ENCODE results near the gene SUMF2.
"Not testable (repeated sequence)": the region's sequence is repeated elsewhere in the genome, so short reads cannot be mapped to it uniquely, and the experiment has no call there.

SUMF2 gene

DNA sequence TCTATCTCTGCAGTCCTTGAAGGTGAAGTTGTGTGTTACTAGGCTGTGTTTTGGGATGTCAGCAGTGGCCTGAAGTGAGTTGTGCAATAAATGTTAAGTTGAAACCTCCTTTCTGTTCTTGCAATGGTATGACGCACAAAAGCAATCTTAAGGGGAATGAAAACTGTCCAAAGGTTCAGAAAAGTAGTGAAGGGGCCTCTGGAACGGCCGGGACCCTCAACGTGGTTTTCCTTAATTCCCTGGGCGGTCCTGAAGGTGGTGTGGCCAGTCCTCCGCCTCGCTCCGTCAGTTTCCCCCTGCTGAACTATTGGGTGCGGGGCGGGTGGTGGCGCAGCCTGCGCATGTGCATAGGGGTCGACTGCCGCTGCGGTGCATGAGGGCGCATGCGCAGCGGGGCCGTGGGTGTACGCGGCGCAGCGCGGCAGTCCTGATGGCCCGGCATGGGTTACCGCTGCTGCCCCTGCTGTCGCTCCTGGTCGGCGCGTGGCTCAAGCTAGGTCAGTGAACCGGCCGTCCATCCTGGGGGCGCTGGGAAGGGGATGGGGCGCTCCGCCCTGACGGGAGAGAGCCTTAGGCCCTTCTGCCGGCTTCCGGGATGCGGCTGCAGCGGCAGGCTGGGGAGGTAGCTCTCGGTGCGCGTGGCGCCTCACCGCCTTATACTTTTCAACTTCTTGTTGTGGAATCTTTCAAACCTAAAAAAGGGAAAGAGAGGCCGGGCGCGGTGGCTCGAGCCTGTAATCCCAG lies at the start of gene SUMF2:
TSS of gene SUMF2 (plus strand) at position 405 of the 744 bp plus-strand sequence. CDS start at position 431, 26 bp downstream.
- peak; percentile 89 for DNase-seq (ENCODE audit: low spot score)

DNA sequence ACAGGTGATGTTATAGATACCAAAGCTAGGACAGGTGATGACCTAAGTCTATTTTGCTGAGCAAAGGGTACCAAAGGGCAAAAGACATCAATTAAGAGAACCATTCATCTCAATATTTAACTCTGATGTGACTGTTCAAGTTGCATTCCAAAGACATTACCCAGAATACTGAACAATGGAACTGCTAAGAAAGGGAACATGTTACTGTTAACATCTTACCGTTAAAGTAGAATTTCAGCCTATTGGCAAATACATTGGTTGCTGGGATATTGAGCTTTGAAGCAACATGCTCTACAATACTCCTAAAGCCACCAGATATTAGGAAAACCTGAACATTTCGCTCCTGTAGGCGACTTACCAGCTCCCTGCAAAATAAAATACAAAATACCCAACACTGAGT lies 47.1 kb upstream of the SUMF2 start:
- not testable (repeated sequence) for DNase-seq (ENCODE audit: low spot score)

DNA sequence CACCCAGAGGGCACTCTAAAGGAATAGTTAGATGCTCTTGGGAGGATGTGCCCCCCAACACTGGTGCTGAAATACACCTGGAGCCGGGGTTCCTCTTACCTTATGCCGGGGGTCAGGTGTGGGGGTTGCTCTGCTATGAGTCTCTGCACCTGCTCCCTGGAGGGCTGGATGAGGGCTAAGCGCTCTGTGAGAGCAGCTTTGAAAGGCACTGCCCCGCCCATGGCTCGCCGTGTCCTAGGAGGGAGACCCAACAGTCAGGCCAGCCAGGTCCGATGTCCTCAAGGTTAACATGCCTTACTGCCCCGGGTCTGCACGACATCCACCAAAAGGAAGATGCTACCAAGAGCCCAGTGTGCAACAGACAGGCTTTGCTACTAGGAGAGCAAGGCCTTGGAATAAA lies 44.6 kb upstream of the SUMF2 start:
- no peak for DNase-seq (ENCODE audit: low spot score)

DNA sequence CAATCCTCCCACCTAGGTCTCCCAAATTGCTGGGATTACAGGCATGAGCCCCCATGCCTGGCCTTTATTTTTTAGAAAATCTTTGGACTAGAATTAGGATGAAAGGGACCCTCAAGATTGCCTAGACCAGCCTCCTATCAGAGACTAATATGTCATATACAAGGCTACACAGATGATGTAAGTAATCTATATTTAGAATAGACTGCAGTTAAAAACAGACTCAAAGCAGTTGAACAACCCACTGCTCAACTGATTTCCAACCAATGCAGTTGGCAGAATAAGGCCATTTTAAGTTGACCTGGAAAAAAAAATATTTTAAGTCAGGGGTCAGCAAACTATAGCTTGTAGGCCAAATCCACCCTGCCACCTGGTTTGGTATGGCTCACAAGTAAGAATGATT lies 40.6 kb upstream of the SUMF2 start:
- DNase-seq (ENCODE audit: low spot score), result no peak

DNA sequence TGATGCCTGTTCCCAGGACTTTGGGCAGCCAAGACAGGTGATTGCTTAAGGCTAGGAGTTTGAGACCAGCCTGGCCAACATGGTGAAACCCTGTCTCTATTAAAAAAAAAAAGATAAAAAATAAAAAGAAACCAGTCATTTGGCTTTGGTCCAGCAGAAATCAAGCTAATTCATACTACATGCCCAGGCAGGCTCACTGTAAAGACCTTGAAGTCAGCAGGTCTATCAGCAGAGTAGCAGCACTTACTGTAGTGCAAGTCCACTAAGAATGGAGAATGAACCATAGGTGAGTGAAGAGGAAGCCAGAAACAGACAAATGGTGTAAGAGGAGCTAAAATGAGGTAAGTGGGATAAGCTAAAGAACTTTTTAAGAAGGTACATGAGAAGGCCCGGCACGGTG lies 37.5 kb upstream of the SUMF2 start:
- DNase-seq (ENCODE audit: low spot score), result no peak

DNA sequence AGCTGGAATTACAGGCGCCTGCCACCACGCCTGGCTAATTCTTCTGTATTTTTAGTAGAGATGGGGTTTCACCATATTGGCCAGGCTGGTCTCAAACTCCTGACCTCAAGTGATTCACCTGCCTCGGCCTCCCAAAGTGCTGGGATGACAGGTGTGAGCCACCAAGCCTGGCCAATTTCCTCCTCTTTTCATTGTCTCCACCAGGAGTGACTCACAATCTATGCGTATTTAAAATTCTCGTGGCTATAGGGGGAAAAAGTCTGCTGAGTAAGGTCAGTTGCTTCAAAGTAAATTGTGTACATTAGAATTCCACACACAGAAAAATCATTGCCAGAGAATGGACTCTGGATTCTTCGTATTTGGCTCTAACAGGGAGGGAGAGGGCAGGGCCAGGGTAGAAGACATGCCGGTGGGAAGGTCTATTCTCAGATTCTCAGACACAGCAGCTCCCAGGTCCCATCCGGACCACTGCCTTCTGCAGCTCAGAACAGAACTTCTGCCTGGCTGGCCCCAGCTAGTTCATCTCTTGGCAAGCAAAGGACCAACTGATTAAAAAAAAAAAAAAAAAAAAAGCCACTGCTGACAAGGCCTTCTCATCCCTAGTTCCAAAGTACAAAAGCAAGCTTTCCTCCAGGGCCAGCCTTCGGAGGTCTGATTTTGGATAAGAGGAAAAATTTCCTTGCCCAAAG lies 35.0 kb upstream of the SUMF2 start:
- no peak for DNase-seq (ENCODE audit: low spot score)

DNA sequence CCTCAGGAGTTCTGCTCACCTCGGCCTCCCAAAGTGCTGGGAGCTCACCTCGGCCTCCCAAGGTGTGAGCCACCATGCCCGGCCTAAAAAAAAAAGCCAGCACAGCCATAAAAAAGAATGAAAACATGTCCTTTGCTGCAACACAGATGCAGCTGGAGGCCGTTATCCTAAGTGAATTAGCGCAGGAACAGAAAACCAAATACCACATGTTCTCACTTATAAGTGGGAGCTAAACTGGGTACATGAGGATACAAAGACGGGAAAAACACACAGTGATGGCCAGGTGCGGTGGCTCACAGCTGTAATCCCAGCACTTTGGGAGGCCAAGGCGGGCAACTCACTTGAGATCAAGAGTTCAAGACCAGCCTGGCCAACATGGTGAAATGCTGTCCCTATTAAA lies 33.7 kb upstream of the SUMF2 start:
- no peak for DNase-seq (ENCODE audit: low spot score)

DNA sequence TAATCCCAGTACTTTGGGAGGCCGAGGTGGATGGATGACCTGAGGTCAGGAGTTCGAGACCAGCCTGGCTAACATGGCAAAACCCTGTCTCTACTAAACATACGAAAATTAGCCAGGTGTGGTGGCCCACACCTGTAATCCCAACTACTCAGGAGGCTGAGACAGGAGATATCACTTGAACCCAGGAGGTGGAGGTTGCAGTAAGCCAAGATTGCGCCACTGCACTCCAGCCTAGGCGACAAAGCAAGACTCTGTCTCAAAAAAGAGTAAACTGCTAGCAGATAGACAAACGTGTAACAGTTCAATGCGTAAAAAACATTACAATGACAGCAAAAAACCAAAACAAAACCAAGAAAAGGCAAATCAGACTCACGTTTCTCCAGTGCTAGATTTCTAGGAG lies 32.5 kb upstream of the SUMF2 start:
- not testable (repeated sequence) for DNase-seq (ENCODE audit: low spot score)

DNA sequence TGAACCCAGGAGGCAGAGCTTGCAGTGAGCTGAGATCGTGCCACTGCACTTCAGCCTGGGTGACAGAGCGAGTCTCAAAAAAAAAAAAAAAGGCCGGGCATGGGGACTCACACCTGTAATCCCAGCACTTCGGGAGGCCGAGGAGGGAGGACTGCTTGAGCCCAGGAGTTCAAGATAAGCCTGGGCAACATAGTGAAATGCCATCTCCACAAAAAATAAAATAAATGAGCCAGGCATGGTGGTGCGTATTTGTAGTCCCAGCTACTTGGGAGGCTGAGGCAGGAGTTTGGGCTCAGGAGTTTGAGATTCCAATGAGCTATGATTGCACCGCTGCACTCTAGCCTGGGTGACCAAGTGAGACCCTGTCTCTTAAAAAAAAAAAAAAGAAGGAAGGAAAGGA lies 31.5 kb upstream of the SUMF2 start:
- not testable (repeated sequence) for DNase-seq (ENCODE audit: low spot score)

DNA sequence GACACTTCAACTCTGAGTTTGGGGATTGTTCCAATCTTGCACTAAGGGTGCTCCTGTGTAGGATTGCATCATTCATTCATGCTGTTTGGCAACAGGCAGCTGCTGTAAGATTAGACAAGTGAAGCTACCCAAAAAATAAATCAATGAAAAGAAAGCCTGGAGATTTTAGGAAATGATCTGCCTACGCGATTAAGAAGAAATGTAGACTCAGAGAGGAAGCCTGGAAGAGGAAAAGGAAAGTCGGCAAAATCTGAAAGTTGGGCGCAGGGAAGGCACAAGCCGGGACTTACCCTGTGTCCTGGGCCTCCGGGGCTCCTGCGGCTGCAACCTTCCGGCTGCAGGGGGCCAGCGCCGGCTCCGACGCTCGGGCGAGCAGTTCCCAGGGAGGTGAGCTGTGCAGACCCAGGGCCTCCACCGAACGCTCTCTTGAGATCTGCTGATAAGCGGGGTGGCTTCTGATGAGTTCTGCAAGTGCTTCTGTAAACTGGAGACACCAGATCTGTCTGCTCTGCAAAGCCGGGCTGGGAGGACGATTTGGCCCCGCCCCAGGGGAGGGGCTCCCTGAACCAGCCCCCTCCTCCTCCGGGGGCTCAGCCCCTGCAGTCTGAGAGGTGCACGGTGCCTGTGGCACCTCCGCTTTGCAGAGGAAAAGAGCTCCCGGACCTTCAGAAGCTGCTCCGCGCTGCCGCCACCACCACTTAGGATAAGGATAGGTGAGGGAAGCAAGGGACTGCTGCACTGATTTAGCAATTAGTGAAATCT lies 30.2 kb upstream of the SUMF2 start:
- DNase-seq (ENCODE audit: low spot score), result peak; percentile 83

DNA sequence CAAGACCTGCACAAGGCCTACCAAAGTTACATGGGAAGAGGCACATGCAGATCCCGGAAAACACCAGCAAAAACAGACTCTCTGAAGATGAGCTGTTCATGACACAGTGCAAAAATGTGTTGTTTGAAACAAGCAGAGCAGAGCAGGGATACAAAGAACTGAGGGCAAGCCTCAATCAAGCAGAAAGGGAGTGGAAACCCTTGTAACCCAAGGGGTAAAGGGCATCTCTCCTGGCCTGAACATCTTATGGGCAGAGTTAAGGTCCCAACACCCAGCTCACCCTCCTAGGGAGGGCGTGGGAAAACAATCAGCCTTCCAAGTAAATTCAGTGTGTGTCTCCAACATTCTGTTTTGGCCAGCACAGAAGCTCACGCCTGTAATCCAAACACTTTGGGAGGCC lies 23.4 kb upstream of the SUMF2 start:
- no peak for DNase-seq (ENCODE audit: low spot score)

DNA sequence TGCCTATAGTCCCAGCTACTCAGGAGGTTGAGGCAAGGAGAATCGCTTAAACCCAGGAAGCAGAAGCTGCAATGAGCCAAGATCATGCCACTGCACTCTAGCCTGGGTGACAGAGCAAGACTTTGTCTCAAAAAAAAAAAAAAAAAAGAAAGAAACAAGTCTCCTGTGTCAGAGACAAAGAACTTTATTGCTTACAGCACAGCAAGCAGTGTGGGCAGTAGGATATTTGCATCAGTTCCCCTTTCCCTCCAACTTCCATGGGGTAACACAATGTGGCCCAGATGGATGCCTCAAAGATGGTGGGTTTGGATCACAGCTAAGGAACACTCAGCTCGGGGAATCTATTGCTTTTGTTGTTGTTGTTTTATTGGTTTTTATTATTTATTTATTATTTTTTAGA lies 18.3 kb upstream of the SUMF2 start:
- DNase-seq (ENCODE audit: low spot score), result not testable (repeated sequence)

DNA sequence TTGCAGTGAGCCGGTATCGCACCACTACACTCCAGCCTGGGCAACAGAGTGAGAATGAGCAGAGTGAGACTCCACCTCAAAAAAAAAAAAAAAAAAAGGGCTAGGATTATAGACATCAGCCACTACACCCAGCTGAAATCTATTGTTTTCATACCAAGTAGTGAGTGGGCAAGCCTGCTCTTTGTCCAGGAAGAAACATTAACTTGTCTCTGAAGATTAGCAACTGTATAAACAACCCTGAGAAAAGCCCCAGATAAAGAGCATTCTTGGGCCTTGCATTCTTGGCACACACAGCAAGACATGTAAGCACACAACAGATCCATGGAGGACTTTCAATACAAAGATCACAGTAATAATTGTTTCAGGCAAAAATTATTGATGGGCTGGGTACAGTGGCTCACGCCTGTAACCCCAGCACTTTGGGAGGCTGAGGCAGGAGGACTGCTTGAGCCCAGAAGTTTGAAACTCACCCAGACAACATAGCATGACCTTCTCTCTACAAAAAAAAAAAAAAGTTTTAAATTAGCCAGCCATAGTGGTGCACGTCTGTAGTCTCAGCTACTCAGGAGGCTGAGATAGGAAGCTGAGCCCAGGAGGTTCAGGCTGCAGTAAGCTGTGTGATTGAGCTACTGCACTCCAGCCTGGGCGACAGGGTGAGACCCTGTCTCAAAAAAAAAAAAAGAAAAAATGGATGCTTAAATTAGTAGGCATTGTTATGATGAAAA lies 17.2 kb upstream of the SUMF2 start:
- no peak for DNase-seq (ENCODE audit: low spot score)

DNA sequence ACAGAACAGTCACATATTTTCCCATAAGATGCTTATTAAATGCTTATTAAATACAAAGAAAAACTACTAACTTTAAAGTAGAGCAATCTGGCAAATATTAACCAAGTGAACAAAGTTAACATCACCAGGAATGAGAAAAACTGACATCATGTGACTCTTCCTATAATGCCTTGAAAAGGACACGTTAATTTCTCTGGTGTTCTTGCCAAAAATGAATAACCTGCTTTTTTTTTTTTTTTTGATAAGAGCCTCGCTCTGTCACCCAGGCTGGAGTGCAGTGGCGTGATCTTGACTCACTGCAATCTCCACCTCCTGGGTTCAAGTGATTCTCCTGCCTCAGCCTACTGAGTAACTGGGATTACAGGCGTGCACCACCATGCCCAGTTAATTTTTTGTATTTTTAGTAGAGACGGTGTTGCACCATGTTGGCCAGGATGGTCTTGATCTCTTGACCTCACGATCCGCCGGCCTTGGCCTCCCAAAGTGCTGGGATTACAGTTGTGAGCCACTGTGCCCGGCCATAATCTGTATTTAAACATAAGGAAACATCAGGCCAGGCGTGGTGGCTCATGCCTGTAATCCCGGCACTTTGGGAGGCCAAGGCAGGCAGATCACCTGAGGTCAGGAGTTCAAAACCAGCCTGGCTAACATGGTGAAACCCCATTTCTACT lies 16.5 kb upstream of the SUMF2 start:
- not testable (repeated sequence) for DNase-seq (ENCODE audit: low spot score)

DNA sequence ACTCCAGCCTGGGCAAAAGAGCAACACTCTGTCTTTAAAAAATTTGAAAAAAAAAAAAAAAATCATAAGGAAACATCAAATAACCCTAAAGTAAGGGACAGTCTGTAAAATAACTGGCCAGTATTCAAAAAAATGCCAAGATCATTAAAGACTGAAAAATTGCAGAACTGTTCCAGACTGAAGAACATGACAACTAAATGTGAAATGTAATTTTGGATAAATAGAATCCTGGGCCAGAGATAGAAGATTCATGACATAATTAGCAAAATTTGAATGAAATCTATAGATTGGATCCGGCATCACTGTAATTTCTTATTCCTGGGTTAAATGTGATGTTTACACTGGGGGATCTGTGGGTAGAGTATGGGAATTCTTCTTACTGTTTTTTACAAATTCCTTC lies 15.8 kb upstream of the SUMF2 start:
- no peak for DNase-seq (ENCODE audit: low spot score)

DNA sequence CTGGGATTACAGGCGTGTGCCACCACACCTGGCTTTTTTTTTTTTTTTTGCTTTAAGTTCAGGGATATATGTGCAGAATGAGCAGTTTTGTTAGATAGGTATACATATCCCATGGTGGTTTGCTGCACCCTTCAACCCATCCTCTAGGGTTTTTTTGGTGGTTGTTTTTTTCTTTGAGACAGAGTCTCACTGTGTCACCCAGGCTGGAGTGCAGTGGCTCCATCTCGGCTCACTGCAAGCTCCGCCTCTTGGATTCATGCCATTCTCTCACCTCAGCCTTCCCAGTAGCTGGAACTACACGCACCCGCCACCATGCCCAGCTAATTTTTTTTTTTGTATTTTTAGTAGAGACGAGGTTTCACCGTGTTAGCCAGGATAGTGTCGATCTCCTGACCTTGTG lies 15.3 kb upstream of the SUMF2 start:
- DNase-seq (ENCODE audit: low spot score), result peak; percentile 11

DNA sequence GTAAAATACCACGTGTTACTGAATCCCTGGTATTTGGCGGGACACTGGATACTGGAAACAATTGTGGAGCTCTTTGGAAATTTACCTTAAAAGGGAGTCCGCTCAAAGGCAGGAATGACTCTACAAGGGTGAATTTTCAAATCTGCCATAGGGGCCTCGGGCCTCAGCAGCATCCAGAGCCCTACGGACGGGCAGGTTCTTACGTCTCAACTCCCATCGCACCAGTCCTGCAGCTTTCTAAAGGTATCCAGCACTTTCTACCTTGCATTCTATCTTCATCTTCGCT lies 13.1 kb upstream of the SUMF2 start:
- no peak for DNase-seq (ENCODE audit: low spot score)

DNA sequence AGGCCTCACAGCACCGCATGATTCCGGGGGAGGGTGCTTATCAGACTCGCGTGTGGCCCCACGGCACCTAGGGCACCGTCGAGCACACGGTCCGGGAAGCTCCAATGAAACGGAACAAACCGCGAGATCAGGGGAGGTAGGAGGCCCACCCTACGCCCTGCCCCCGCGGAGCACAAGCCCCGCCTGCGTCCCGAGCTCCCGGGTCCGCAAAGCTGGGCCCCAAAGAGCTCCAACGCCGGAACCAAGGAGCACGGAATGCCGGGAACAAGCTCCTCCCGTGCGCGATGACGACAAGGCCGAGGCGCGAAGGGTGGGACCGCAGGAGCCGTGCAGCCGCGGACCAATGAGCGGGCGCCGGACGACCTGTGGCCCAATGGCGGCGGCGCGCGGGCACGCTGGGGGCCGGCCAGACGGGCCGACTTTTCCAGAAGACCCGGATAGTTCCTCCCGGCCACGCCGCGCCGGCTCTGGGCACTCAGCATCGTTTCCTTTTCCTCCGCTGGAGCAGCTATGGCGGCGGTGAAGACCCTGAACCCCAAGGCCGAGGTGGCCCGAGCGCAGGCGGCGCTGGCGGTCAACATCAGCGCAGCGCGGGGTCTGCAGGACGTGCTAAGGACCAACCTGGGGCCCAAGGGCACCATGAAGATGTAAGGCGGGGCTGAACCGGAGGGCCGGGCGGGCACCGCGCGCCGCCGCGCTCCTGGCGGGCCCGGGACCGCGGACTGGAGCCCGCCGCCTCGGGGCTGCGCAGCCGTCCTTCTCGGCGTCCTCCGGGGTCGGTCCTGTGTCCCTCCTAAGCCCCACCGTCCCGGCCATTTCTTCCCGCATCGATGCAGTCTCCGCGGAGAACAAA lies 12.5 kb upstream of the SUMF2 start, which contains the start of the genes CCT6A and PSPH:
TSS of gene CCT6A (plus strand) at position 427 of the 853 bp plus-strand sequence. CDS start at position 511, 84 bp downstream.
TSS of gene PSPH (minus strand) at position 106 of the 853 bp plus-strand sequence. CDS start 30,232 bp downstream, outside the sequence.
- DNase-seq (ENCODE audit: low spot score), result peak; percentile 97

DNA sequence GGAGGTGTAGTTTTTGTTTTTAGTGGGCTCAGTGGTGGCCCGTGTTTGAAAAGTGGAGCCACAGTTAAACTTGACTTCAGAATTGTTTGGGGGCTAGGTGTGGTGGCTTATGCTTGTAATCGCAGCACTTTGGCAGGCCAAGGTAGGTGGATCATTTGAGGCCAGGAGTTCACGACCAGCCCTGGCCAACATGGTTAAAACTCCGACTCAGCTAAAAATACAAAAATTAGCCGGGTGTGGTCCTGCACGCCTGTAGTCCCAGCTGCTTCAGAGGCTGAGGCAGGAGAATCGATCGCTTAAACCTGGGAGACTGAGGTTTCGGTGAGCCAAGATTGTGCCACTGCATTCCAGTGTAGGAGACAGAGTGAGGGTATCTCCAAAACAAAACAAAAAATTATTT lies 10.7 kb upstream of the SUMF2 start:
- DNase-seq (ENCODE audit: low spot score), result no peak

DNA sequence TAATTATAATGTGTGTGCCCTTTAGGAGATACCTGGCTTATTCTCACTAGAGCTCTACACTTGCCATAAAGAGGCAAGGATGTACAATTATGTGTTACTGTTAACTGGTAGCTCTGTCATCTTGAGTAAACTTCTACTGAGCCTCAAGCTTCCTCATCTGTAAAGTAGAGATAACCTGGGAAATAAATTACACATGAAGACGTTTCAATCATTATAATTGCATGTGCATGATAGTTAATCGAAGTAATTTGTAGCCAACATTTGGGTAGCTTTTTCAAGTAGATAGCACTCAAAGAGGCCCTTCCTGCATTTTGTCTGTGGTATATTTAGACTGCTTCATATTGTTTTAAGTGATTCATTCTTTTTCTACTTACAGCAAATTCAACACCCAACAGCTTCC lies 10.1 kb upstream of the SUMF2 start:
- no peak for DNase-seq (ENCODE audit: low spot score)

DNA sequence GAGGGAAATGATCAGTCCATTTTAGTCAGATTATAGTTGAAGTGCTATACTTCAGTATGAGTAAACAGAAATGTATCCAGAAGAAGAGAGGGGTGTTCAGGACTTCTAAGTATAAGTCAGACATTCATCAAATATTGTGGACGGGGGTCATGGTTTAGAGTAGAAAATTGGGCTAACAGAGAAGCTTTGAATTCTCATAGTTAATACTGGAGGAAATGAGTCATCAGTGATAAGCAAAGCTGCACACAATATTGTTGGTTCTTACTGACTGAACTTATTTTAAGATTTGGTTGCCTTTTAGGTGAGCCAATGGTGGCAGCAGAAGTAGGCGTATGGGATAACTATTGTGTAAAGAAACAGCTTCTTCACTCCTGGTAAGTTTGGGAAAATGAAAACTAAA lies 1.7 kb upstream of the SUMF2 start:
- DNase-seq (ENCODE audit: low spot score), result no peak

All from activated CD4-positive, alpha-beta T cell treated with anti-CD3 and anti-CD28 coated beads, Interleukin-2, Interleukin-4, amounts not matched to agents 100 ng/mL and 50 ng/mL, durations not matched to agents 16 hours and 8 hours (primary cell).